ENCODE data around the gene RPP14.

The RPP14 gene

DNA sequence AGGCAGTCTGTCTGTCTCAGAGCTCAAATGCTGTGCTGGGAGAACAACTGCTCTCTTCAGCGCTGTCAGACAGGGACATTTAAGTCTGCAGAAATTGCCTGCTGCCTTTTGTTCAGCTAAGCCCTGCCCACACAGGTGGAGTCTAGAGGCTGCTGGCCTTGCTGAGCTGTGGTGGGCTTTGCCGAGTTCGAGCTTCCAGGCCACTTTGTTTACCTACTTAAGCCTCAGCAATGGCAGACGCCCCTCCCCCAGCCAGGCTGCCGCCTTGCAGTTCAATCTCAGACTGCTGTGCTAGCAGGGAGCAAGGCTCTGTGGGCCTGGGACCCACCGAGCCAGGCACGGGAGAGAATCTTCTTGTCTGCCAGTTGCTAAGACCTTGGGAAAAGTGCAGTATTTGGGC is 25.0 kb upstream of the RPP14 start:
- no peaks in the 10 kb centered on the region for H4K20me1 ChIP-seq (ENCODE audit: insufficient read depth, low read length)
- no peak overlapping the region for H3K4me3 ChIP-seq (ENCODE audit: low read length)
- TF ChIP-seq, protein P1, sequence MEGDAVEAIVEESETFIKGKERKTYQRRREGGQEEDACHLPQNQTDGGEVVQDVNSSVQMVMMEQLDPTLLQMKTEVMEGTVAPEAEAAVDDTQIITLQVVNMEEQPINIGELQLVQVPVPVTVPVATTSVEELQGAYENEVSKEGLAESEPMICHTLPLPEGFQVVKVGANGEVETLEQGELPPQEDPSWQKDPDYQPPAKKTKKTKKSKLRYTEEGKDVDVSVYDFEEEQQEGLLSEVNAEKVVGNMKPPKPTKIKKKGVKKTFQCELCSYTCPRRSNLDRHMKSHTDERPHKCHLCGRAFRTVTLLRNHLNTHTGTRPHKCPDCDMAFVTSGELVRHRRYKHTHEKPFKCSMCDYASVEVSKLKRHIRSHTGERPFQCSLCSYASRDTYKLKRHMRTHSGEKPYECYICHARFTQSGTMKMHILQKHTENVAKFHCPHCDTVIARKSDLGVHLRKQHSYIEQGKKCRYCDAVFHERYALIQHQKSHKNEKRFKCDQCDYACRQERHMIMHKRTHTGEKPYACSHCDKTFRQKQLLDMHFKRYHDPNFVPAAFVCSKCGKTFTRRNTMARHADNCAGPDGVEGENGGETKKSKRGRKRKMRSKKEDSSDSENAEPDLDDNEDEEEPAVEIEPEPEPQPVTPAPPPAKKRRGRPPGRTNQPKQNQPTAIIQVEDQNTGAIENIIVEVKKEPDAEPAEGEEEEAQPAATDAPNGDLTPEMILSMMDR (IDR thresholded peaks at IDR 0.05; ENCODE audit: low read length) = no peak
- no peak for TF ChIP-seq EZH2 (optimal IDR thresholded peaks at IDR 0.05; ENCODE audit: low read depth, low read length)
- no peak for TF ChIP-seq EZH2phosphoT487 (IDR thresholded peaks at IDR 0.05; ENCODE audit: low read length)
- no peaks in the 10 kb centered on the region for H3K9me2 ChIP-seq (replicated peaks; ENCODE audit: insufficient read depth, low read length)
- no peak overlapping the region for H3K9ac ChIP-seq (ENCODE audit: low read length)
- no peak overlapping the region for H3K4me2 ChIP-seq (ENCODE audit: low read depth, low read length)
- no peak overlapping the region for H3K27ac ChIP-seq (ENCODE audit: low read length)
- H2AFZ ChIP-seq (ENCODE audit: low read length) = no peak overlapping the region
- H3K4me1 ChIP-seq (ENCODE audit: low read length) = no peaks in the 10 kb centered on the region
- H3K9me3 ChIP-seq (replicated peaks; ENCODE audit: insufficient read depth, low read length) = no peaks in the 10 kb centered on the region
- no peaks in the 10 kb centered on the region for H3K27me3 ChIP-seq (replicated peaks; ENCODE audit: insufficient read depth, low read length)
- no peaks in the 10 kb centered on the region for H3F3A ChIP-seq (ENCODE audit: insufficient read depth, low read length)
- DNase-seq = no peak
- H3K79me2 ChIP-seq (ENCODE audit: low read length) = no peaks in the 10 kb centered on the region
- H3K36me3 ChIP-seq (replicated peaks; ENCODE audit: insufficient read depth, low read length) = no peaks in the 10 kb centered on the region

DNA sequence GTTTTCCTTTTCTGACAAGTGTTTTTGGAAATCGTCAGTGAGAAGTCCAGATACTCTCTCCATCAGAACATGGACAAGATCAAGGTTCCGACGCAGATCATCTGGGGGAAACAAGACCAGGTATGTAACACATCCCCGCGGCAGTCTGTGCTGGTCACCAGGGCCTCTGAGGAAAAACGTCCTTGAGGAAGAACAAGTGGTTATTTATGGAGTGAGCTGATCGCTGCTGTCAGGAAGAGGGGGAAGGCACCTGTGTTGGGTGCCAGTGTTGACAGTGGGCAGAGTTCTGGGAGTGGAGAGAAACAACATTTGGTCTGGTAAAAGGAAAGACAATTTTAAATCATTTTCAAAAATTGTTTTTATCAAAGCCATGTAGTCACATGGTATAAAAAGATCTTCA is 20.7 kb upstream of the RPP14 start:
- Histone ChIP-seq H3K9ac (ENCODE audit: low read length) (no peak overlapping the region), H3K27me3 (replicated peaks; ENCODE audit: insufficient read depth, low read length) (no peaks in the 10 kb centered on the region), H4K20me1 (ENCODE audit: insufficient read depth, low read length) (no peaks in the 10 kb centered on the region), H3K4me1 (ENCODE audit: low read length) (no peaks in the 10 kb centered on the region), H3K4me2 (ENCODE audit: low read depth, low read length) (no peak overlapping the region), H3F3A (ENCODE audit: insufficient read depth, low read length) (no peaks in the 10 kb centered on the region), H3K79me2 (ENCODE audit: low read length) (no peaks in the 10 kb centered on the region), H3K9me3 (replicated peaks; ENCODE audit: insufficient read depth, low read length) (no peaks in the 10 kb centered on the region), H3K9me2 (replicated peaks; ENCODE audit: insufficient read depth, low read length) (no peaks in the 10 kb centered on the region), H3K27ac (ENCODE audit: low read length) (no peak overlapping the region), H2AFZ (ENCODE audit: low read length) (no peak overlapping the region), H3K4me3 (ENCODE audit: low read length) (no peak overlapping the region), H3K36me3 (replicated peaks; ENCODE audit: insufficient read depth, low read length) (no peaks in the 10 kb centered on the region)
- TF ChIP-seq, protein P1 (IDR thresholded peaks at IDR 0.05; ENCODE audit: low read length) = no peak
- TF ChIP-seq EZH2 (optimal IDR thresholded peaks at IDR 0.05; ENCODE audit: low read depth, low read length) (no peak), EZH2phosphoT487 (IDR thresholded peaks at IDR 0.05; ENCODE audit: low read length) (no peak)
- no peak for DNase-seq

DNA sequence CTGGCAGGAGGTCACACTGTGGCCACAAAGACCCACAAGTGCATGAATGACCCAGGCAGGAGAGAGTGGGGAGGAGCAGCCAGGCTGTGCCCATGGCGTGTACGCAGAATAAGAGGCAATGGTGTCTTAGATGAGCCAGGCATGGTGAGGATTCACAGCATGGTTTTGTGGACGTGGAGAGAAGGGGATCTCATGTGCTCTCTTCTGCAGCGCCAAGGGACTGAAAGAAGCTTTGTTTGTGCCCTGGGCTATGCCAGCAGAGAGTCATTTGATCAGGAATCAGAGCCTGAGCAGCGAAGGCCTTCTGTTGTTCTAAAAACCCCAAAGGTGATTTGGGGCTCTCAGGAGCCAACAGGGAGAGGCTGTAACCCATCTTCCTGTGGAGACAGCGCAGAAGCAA is 18.7 kb upstream of the RPP14 start:
- Histone ChIP-seq H3K4me2 (ENCODE audit: low read depth, low read length) (no peak overlapping the region), H3K36me3 (replicated peaks; ENCODE audit: insufficient read depth, low read length) (no peaks in the 10 kb centered on the region), H3F3A (ENCODE audit: insufficient read depth, low read length) (no peaks in the 10 kb centered on the region), H4K20me1 (ENCODE audit: insufficient read depth, low read length) (no peaks in the 10 kb centered on the region), H3K27me3 (replicated peaks; ENCODE audit: insufficient read depth, low read length) (no peaks in the 10 kb centered on the region), H3K4me1 (ENCODE audit: low read length) (no peaks in the 10 kb centered on the region), H3K27ac (ENCODE audit: low read length) (no peak overlapping the region), H3K9me3 (replicated peaks; ENCODE audit: insufficient read depth, low read length) (no peaks in the 10 kb centered on the region), H2AFZ (ENCODE audit: low read length) (no peak overlapping the region), H3K79me2 (ENCODE audit: low read length) (no peaks in the 10 kb centered on the region), H3K9ac (ENCODE audit: low read length) (no peak overlapping the region), H3K9me2 (replicated peaks; ENCODE audit: insufficient read depth, low read length) (no peaks in the 10 kb centered on the region), H3K4me3 (ENCODE audit: low read length) (no peak overlapping the region)
- no peak for DNase-seq
- TF ChIP-seq EZH2 (optimal IDR thresholded peaks at IDR 0.05; ENCODE audit: low read depth, low read length) = no peak
- TF ChIP-seq, protein P1 (IDR thresholded peaks at IDR 0.05; ENCODE audit: low read length) = no peak
- TF ChIP-seq EZH2phosphoT487 (IDR thresholded peaks at IDR 0.05; ENCODE audit: low read length) = no peak
